ENCODE measurements around the gene KCNB1.

GRCh38 chr20:49379338-49379737, 103.1 kb downstream of the KCNB1 start:
- TF ChIP-seq CTCF (IDR thresholded peaks at IDR 0.05) (no peak), POLR2AphosphoS5 (IDR thresholded peaks at IDR 0.05) (no peak)

Measured in upper lobe of left lung (tissue), 4 donors.